Right hindlimb (tissue), 1 donor: ENCODE measurements around the gene SPAAR.
"Not testable (repeated sequence)": the region's sequence is repeated elsewhere in the genome, so short reads cannot be mapped to it uniquely, and the experiment has no call there.

ENCODE experiments used
- DNase-seq: peaks from one replicate; pipeline ENCODE4 v3.0.0-alpha.2; 2018

Gene SPAAR

GRCh38 chr9:35905051-35905781 is 4.1 kb upstream of the SPAAR start:
- no peak for DNase-seq

GRCh38 chr9:35905912-35906679 is 3.2 kb upstream of the SPAAR start, which contains the start of gene HRCT1:
TSS of gene HRCT1 (plus strand) at chr9:35906202. CDS start at chr9:35906288, 86 bp downstream.
- DNase-seq: peak; percentile 93

- peak; percentile 80 for DNase-seq
Measured at GRCh38 chr9:35906923-35907699, 2.2 kb upstream of the SPAAR start.

GRCh38 chr9:35907711-35908503 is 1.4 kb upstream of the SPAAR start:
- peak; percentile 87 for DNase-seq

- DNase-seq: peak; percentile 65
Measured at GRCh38 chr9:35908504-35909125, 675 bp upstream of the SPAAR start.

- DNase-seq: no peak
Measured at GRCh38 chr9:35909687-35910612, 660 bp downstream of the SPAAR start.

- DNase-seq: no peak
Measured at GRCh38 chr9:35910613-35911359, 1.5 kb downstream of the SPAAR start.

GRCh38 chr9:35911690-35912089 is 2.4 kb downstream of the SPAAR start:
- no peak for DNase-seq

- no peak for DNase-seq
Measured at GRCh38 chr9:35912791-35913400, 3.6 kb downstream of the SPAAR start.

GRCh38 chr9:35913429-35913828 is 4.1 kb downstream of the SPAAR start:
- DNase-seq: not testable (repeated sequence)

- DNase-seq: peak; percentile 65
Measured at GRCh38 chr9:35914301-35914807, 5.1 kb downstream of the SPAAR start.

- DNase-seq: no peak
Measured at GRCh38 chr9:35915681-35916294, 6.5 kb downstream of the SPAAR start.

- DNase-seq: no peak
Measured at GRCh38 chr9:35917261-35917660, 8.0 kb downstream of the SPAAR start.

GRCh38 chr9:35918780-35919179 is 9.5 kb downstream of the SPAAR start:
- no peak for DNase-seq

- no peak for DNase-seq
Measured at GRCh38 chr9:35919212-35920008, 10.1 kb downstream of the SPAAR start.

- no peak for DNase-seq
Measured at GRCh38 chr9:35920051-35920620, 10.8 kb downstream of the SPAAR start.

- DNase-seq: no peak
Measured at GRCh38 chr9:35923598-35923926, 14.3 kb downstream of the SPAAR start.
